Neutrophil (primary cell): ENCODE data around the gene BCR.

ENCODE experiments used
- H3K27ac ChIP-seq: fragments of 200-600 bp; sonication (generic); 2 replicates; pipeline ENCODE4 v1.5.1; 2016; ENCODE audit warnings: mild to moderate bottlenecking, moderate library complexity
- H3K27me3 ChIP-seq: fragments of 200-600 bp; sonication (generic); 2 replicates; pipeline ENCODE4 v1.6.0; 2016; ENCODE audit warnings: mild to moderate bottlenecking
- H3K36me3 ChIP-seq: fragments of 200-600 bp; sonication (generic); 2 replicates; pipeline ENCODE4 v1.5.1; 2017
- H3K4me1 ChIP-seq, 2 experiments: fragments of 200-600 bp in 1 of 2; sonication (generic) in 1 of 2; 1 replicate in 1 of 2; 2 replicates in 1 of 2; pipeline versions ENCODE4 v1.5.1 to v1.6.1; 2013 to 2016; ENCODE audit warnings: low read depth in 1 of 2, low read length in 1 of 2, mild to moderate bottlenecking in 1 of 2, moderate library complexity in 1 of 2; ENCODE audit not compliant: control insufficient read depth in 1 of 2, insufficient read depth in 1 of 2
- H3K4me3 ChIP-seq, 2 experiments: fragments of 200-600 bp in 1 of 2; sonication (generic) in 1 of 2; 1 replicate in 1 of 2; 2 replicates in 1 of 2; pipeline ENCODE4 v1.5.1; 2013 to 2016; ENCODE audit warnings: low read depth in 1 of 2, low read length in 1 of 2, mild to moderate bottlenecking in 1 of 2, moderate library complexity in 1 of 2
- H3K9me3 ChIP-seq: fragments of 200-600 bp; sonication (generic); 2 replicates; pipeline ENCODE4 v1.5.1; 2016
- CTCF ChIP-seq: fragments of 200-600 bp; sonication (generic); IDR thresholded peaks from 2 replicates; pipeline ENCODE4 v1.5.1; 2016; ENCODE audit warnings: antibody characterized with exemption

The BCR gene

GRCh38 chr22:23153994-23154393, 26.3 kb upstream of the BCR start:
- H3K27ac ChIP-seq: peak overlapping the region; percentile 100
- H3K36me3 ChIP-seq: no peaks in the 10 kb centered on the region
- H3K27me3 ChIP-seq: no peaks in the 10 kb centered on the region
- TF ChIP-seq CTCF: no peak
- peak overlapping the region; percentile 55 to 65 for H3K4me3 ChIP-seq
- peaks cover 71 to 84% of the 10 kb centered on the region in 2 experiments for H3K4me1 ChIP-seq
- H3K9me3 ChIP-seq: no peaks in the 10 kb centered on the region

GRCh38 chr22:23154461-23154860, 25.8 kb upstream of the BCR start:
- H3K27ac ChIP-seq: peak overlapping the region; percentile 100
- H3K27me3 ChIP-seq: no peaks in the 10 kb centered on the region
- H3K36me3 ChIP-seq: no peaks in the 10 kb centered on the region
- peak overlapping the region; percentile 55 to 65 for H3K4me3 ChIP-seq
- no peaks in the 10 kb centered on the region for H3K9me3 ChIP-seq
- H3K4me1 ChIP-seq: peaks cover 71 to 84% of the 10 kb centered on the region in 2 experiments
- TF ChIP-seq CTCF: no peak

- Histone ChIP-seq H3K4me1 (peaks cover 68 to 79% of the 10 kb centered on the region in 2 experiments), H3K9me3 (no peaks in the 10 kb centered on the region), H3K4me3 (no peak overlapping the region), H3K27me3 (no peaks in the 10 kb centered on the region), H3K36me3 (no peaks in the 10 kb centered on the region), H3K27ac (peak overlapping the region; percentile 100)
- TF ChIP-seq CTCF: no peak
Observed at GRCh38 chr22:23155143-23155542, 25.2 kb upstream of the BCR start.

GRCh38 chr22:23155831-23156230, 24.5 kb upstream of the BCR start:
- H3K4me1 ChIP-seq: peaks cover 61 to 73% of the 10 kb centered on the region in 2 experiments
- H3K27me3 ChIP-seq: no peaks in the 10 kb centered on the region
- no peak for TF ChIP-seq CTCF
- H3K27ac ChIP-seq: peak overlapping the region; percentile 100
- H3K36me3 ChIP-seq: no peaks in the 10 kb centered on the region
- no peaks in the 10 kb centered on the region for H3K9me3 ChIP-seq
- H3K4me3 ChIP-seq: no peak overlapping the region

- Histone ChIP-seq H3K27ac (peak overlapping the region; percentile 25), H3K9me3 (no peaks in the 10 kb centered on the region), H3K4me1 (peaks cover 57 to 68% of the 10 kb centered on the region in 2 experiments), H3K36me3 (no peaks in the 10 kb centered on the region), H3K27me3 (no peaks in the 10 kb centered on the region), H3K4me3 (no peak overlapping the region)
- no peak for TF ChIP-seq CTCF
Observed at GRCh38 chr22:23156286-23156685, 24.0 kb upstream of the BCR start.
